Left forelimb (tissue), 1 donor: ENCODE results near the gene ZFHX2.
A peak's percentile ranks its signal among the peaks of the same experiment; 100 is the strongest.
"Not testable (repeated sequence)": the region's sequence is repeated elsewhere in the genome, so short reads cannot be mapped to it uniquely, and the experiment has no call there.

Experiments
- DNase-seq: peaks from one replicate; pipeline ENCODE4 v3.0.0-alpha.2; 2018; ENCODE audit warnings: low spot score

Gene ZFHX2

DNA sequence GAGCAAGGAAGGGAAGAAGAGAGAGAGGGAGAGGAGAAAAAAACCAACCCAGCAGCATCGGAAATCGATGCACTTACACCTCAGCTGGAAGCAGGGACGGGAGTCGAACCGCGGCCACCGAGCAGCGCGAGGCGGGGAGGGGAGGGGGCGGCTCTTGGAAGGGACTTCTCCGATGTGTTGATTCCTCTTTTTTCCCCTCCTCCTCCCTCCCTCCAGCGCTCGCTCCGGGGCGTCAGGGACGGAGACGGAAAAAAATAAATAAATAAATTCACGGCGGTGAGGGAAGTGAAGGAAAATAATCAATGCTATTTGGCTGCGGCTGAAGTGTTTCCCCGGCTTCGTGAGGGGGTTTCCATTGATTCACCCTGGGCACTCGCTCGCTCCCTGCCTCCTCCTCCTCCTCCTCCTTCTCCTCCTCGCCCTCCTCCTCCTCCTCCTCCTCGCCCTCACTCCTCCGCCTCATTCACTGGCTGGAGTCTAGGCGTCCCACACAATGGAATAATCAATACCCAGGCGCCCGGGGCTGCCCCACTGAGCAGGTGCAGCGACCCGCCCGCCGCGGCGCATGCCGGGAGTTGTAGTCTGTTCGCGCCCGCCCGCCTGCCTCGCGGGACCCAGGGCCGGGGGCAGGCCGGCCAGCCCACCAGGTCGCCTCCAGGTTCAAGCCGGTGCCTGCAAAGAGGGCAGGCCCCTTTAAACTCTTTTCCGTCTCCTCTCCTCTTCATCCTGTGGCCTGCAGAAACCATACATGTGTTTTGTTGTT lies at the start of gene ZFHX2:
Gene ZFHX2 (minus strand): TSS at position 500 of the 763 bp plus-strand sequence. CDS start 16,440 bp downstream, outside the sequence.
- DNase-seq, result peak; percentile 84

DNA sequence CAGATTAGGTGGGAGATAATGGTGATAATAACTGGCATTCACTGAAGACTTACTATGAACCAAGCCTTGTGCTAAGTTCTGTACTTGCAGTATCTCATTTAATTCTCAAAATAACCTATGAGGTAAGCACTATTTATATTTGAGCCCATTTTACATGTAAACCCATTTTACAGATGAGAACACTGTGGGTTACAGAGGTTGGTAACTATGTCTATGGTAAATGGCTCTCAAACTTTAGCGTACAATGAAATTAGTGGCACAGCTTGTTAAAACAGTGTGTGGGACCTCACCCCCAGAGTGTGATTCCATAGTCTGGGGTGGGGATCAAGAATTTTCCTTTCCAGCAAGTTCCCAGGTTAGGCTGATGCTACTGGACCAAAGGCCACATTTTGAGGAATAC lies 49.2 kb upstream of the ZFHX2 start:
- no peak for DNase-seq

DNA sequence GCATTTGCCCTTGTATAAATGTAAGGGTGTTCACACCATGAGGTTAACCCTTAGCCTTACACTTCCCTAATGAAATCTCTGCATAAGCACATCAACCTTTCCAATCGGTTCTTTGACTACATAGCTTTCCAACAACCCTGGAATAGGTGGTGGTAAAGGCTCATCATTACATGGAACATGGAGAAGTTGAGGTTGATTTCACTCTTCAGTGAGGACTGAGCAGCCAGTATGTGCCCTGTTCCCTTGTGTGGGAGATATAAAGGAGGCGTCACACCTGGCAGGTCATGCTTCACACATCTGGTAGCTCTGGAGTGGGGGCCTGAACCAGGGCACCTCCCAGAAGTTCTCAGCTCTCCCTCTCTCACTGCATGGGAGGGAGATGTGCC lies 48.8 kb upstream of the ZFHX2 start:
- no peak for DNase-seq

DNA sequence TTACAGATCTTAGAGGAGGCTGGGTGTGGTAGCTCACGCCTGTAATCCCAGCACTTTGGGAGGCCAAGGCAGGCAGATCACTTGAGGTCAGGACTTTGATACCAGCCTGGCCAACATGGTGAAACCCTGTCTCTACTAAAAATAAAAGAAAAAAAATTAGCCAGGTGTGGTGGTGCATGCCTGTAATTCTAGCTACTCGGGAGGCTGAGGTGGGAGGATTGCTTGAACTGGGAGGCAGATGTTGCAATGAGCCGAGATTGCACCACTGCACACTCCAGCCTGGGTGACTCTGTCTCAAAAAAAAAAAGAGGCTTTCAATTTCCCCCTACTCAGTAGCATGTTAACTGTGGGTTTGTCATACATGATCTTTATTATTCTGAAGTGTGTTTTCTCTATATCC lies 42.6 kb upstream of the ZFHX2 start:
- not testable (repeated sequence) for DNase-seq

DNA sequence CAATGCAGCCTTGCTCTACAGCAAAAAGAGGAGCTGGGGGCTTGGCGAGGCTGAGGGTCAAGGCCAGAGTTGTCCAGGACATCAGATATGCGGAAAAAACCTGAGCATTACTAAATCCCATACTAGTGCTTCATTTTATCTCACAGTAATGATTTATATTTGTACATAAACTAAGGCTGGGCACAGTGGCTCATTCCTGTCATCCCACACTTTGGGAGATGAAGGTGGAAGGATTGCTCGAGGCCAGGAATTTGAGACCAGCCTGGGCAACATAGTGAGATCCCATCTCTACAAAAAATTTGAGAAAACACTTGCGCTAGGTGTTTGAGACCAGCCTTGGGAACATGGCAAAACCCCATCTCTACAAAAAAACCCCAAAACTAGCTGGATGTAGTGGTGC lies 38.6 kb upstream of the ZFHX2 start:
- no peak for DNase-seq

DNA sequence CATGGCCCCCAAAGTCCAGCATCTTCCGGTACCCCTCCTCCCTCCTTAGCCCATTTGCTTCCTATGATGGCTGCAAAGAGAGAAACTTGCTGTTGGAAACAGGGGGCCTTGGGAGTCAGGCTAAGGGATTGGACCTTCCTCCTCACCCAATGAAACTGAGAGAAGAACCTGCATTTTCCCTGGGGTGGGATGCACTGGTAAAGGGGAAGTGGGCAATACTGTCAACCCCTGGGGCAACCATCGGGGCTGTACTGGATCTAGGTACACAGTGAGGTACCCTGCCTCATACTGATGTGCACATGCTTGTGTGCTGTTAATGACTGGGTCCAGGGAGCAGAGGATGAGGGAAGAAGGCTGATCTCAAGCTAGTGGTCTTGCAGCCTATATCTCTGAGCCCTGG lies 38.0 kb upstream of the ZFHX2 start:
- DNase-seq, result no peak

DNA sequence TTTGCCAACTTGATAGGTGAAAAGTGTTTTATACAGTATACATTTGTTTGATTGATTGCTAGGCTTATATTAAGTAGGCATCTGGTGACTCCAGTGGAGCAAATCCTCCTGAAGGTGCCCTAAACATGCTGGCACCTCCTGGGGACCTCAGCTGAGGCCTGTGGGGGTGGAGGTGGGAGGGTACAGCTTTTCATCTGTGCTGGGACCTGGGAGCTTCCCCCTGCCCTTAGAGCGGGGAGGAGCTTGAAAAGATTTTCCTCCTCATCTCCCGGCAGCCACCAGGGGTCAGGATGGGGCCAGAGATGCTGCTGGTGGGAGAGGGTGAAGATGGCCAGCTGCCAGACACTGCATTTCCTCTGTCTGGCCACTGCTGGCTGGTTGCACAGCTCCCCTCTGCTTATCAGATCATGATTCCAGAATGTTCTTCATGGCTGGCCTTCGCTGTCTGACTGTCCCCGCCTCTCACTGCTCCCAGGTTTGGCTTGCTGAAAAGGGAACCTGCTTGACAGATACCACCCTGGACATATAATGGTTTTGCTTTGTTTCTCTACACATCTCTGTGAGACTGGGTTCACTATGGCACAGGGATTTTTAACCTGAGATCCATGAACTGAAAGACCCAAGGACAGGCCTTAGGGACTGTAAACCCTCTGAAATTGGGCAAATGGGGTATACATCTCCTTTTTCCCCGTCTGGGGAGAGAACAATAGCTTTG lies 37.5 kb upstream of the ZFHX2 start:
- peak; percentile 90 for DNase-seq

DNA sequence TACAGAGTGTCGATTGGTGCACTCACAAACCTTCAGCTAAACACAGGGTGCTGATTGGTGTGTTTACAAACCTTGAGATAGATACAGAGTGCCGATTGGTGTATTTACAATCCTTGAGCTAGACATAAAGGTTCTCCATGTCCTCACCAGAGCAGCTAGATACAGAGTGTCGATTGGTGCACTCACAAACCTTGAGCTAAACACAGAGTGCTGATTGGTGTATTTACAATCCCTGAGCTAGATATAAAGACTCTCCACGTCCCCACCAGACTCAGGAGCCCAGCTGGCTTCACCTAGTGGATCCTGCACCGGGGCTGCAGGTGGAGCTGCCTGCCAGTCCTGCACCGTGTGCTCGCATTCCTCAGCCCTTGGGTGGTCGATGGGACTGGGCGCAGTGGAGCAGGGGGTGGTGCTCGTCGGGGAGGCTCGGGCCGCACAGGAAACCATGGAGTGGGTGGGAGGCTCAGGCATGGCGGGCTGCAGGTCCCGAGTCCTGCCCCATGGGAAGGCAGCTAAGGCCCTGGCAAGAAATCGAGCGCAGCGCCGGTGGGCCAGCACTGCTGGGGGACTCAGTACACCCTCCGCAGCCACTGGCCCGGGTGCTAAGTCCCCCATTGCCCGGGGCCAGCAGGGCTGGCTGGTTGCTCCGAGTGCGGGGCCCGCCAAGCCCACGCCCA lies 33.1 kb upstream of the ZFHX2 start:
- not testable (repeated sequence) for DNase-seq

DNA sequence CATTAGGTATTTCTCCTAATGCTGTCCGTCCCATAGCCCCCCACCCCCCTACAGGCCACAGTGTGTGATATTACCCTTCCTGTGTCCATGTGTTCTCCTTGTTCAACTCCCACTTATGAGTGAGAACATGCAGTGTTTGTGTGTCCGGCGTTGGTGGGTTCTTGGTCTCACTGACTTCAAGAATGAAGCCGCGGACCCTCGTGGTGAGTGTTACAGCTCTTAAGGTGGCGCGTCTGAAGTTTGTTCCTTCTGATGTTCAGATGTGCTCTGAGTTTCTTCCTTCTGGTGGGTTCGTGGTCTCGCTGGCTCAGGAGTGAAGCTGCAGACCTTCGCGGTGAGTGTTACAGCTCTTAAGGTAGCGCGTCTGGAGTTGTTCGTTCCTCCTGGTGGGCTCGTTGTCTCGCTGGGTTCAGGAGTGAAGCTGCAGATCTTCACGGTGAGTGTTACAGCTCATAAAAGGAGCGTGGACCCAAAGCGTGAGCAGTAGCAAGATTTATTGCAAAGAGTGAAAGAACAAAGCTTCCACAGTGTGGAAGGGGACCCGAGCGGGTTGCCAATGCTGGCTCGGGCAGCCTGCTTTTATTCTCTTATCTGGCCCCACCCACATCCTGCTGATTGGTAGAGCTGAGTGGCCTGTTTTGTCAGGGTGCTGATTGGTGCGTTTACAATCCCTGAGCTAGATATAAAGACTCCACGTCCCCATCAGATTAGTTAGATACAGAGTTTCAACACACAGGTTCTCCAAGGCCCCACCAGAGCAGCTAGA lies 32.4 kb upstream of the ZFHX2 start:
- not testable (repeated sequence) for DNase-seq

DNA sequence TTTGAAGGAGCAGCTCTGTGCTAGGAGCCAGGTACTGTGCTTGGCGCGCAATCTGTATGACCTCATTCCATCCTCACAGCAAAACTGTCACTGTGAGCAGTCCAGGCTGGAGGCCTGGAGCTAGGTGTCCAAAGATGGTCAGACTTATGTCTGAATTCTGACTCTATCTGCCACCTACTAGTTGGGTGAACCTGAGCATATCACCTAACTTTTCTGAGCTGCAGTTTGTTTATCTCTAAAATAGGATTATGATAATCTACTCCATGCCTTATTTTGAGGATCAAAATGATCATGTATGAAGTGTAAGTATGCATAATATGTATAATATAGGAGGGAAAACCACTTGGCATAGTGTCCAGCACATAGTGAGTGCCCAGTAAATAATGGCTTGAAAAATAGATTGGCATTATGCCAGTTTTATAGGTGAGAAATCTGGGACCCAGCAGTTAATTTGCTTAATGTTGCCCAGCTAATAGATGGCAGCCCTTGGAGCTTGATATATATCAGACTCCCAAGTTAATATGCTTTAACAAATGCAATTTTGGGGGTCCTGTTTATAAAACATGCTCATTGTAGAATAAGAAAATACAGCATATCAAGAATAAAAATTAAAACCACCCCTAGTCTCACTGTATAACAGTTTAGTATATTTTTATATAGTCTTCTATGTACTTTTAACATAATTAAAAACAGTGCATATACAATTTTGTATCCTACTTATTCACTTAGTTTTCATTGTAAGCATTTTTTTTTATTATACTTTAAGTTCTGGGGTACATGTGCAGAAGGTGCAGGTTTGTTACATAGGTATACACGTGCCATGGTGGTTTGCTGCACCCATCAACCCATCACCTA lies 31.6 kb upstream of the ZFHX2 start:
- DNase-seq, result no peak

DNA sequence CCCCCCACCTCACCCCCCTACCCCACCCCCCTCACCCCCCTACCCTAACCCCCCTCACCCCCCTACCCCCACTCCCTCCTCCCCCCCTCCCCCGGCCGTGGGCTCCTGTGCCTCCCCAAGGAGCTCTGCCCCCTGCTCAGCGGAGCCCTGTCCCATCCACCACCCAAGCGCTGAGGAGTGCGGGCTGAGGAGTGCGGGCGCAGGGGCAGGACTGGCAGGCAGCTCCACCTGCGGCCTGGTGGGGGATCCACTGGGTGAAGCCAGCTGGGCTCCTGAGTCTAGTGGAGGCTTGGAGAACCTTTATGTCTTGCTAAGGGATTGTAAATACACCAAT lies 29.4 kb upstream of the ZFHX2 start:
- DNase-seq, result no peak

DNA sequence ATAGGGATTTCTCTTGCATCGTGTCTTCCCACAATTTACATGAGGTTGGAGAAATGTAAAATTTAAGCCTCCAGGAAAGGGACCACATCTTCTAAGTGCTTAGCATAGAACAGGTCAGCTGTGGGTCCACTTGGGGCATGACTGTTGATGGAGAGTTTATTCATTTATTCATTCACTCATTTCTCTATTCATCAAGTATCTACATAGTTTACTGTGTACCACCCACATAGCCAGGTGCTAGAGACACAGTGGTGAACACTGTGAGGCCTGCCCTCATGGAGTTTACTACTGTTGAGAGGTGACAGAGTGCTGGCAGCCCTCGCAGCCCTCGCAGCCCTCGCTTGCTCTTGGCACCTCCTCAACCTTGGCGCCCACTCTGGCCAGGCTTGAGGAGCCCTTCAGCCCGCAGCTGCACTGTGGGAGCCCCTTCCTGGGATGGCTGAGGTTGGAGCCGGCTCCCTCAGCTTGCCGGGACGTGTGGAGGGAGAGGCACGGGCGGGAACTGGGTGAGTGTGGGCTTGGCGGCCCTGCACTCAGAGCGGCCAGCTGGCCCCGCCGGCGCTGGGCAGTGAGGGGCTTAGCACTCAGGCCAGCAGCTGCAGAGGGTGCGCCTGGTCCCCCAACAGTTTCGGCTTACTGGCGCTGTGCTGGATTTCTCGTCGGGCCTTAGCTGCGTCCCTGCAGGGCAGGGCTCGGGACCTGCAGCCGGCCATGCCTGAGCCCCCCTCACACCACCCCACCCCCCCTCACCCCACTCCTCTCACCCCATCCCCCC lies 28.8 kb upstream of the ZFHX2 start:
- no peak for DNase-seq

DNA sequence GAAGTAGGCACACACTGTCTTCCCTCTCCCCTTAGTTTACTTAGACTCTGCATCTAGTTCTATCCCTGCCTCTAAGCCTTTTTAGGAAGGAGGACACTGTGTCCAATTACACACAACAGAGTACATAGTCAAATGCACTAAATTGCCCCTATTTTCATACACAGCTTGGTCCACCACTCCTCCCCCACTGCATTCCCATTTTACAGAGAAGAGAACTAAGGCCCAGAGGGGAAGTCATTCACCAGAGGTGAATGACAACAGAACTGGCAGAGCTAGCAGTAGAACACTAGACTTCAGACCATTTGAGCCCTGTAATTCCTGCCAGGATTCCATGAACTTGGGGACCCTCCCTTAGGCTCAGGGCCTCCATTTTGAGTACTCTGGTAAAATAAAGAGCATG lies 28.2 kb upstream of the ZFHX2 start:
- no peak for DNase-seq

DNA sequence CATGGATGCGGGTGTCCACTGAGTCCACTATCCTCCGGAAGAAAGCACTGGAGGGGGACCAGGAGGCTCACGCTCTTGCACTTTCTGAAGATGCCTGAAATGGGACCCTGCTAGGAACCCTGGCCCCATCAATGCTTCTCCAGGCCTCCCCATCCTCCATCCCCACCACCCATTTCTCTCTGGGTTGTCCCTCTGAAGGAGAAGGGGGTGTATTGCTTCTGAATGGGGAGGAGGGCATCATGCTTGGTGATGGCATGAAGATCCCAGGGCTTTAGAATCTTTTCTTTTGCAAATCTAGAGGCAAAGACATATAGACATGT lies 27.7 kb upstream of the ZFHX2 start:
- no peak for DNase-seq

DNA sequence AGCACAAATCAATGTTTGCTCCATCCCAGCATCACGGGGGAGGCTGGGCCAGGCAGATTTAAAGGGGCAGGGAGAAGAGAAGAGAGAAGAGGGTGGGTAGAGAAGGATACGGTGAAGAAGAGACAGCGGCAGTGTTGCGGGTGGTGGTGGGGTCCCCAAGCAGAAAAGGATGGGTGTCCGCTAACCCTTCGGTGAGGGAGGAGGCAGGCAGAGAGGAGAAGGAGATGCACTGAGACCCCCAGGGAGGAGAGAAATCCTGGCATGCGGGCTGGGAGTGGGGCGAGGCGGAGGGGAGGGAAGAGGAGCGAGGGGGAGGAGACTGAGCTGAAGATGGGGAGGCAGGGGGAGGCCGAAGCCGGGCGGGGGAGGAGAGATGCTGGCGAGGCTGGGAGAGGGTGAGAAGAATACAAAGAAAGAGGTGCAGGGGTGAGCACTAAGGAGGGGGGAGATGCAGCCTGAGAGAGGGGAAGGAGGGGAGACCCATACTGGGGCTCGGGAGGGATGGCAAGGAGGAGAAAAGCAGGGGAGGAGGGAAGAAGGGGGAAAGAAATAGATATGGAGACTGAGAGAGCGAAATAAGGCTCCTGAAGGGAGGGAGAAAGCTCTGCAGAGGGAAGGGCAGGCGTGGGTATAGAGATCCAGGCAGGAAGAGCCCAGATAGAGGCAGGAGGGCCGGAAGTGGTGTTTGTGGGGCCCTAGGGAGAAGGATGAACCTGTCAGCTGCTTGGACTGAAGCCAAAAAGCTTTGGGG lies 27.2 kb upstream of the ZFHX2 start, which contains the start of gene JPH4:
Gene JPH4 (minus strand): TSS at position 231 of the 751 bp plus-strand sequence. CDS start 1,337 bp downstream, outside the sequence.
- no peak for DNase-seq

DNA sequence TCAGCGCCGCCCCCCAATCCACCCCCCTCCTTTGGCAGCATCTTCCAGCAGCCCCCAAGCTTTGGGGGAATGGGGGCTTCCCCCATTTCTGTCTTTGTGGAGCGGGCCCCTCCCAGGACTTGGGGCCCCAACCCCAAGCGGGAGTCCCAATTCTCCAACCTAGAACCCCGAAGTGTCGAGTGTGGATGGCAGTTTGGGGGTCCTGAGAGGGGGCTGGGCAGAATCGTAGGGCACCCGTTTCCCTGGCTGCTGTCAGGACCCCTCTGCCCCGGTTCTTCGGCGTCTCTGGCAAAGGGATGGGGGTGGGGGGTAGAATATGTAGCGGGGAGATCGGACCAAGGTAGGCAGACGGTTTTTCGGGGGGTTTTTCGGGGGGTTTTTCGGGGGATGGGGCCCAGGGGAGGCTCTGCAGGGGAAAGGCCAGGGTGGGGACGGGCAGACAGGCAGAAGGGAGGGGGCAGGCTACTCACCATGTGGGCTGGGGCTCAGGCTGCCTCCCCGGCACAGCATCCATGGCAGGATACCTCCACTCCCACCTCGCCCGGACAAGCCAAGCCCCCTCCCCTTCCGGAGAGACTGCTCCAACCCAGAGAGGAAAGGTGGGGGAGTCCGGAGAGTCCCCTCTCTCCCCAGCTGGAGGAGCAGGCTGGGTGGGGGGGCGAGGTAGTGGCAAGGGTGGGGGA lies 26.3 kb upstream of the ZFHX2 start:
- DNase-seq, result no peak

DNA sequence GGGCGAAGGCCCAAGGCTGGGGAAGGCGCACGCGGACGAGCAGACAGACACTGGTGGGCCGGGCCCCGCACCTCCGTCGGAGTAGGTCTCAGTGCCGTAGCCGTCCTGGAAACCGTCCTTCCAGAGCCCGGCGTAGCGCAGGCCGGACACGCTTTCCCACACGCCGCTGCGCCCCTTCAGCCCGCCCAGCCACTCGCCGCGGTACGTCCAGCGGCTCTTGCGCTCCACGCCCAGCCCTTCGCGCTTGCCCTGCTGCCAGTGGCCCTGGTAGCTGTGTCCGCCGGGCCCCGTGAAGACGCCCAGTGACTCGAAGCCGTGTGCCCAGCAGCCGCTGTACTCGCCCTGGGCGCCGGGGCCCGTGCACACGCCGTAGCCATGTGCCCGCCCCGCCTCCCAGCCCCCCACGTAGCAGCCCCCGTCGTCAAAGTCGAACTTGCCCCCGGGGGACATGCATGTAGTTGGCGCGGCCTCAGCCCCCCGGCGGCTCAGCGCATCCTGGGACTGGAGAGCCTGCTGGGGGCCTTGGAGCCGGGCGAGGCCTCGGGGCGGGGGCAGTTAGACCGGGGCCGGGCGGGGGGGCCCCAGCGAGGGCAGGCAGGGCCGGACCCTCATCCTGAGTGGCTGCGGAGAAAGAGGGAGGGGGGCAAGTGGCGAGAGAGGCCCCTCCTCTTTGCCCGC lies 25.6 kb upstream of the ZFHX2 start:
- no peak for DNase-seq

DNA sequence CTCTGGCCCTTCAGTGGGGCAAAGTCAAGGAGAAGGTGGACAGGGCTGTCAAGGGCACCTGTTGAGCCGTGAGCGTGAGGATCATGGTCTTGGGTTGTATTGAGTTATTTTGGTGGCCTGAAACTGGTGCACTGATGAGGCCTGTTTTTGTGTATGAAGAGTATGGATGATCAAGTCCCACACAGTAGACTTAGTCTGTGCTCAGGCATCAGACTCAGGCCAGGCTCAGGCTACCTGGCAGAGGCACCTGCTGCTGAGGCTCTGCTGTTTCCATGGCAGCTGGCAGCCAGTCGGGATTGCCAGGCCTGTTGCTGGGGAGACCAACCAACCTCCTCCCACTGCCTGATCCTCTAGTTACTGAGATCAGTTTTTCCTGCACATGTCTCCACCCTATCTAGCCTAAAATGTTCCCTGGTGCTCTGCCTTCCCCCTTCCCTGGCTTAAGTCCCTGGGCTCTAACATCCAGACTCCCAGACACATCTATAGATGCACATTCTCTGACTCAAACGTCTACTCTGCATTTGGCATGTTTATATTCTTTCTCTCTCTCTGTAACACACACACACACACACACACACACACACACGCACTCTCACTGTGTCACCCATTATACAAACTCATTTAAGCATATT lies 21.9 kb upstream of the ZFHX2 start:
- peak; percentile 31 for DNase-seq
